NCI-H2196 (cell line): ENCODE measurements around the gene SERF2.
"Not testable (repeated sequence)": the region's sequence is repeated elsewhere in the genome, so short reads cannot be mapped to it uniquely, and the experiment has no call there.

ENCODE experiments used
- DNase-seq: peaks from one replicate; lab custom pipeline; 2025; ENCODE audit not compliant: unreplicated experiment; lab: John Stamatoyannopoulos, UW

SERF2 gene

GRCh38 chr15:43791993-43792760 lies at the start of gene SERF2:
Gene SERF2 (plus strand): TSS chr15:43792320. CDS start chr15:43792377, 57 bp downstream.
- DNase-seq, result peak; percentile 94

GRCh38 chr15:43746245-43746902 lies 45.7 kb upstream of the SERF2 start, which contains the start of gene PDIA3:
Gene PDIA3 (plus strand): TSS chr15:43746438. CDS start chr15:43746540, 102 bp downstream.
- DNase-seq, result peak; percentile 79

GRCh38 chr15:43746903-43747309 lies 45.2 kb upstream of the SERF2 start:
- DNase-seq, result not testable (repeated sequence)

GRCh38 chr15:43748376-43748775 lies 43.7 kb upstream of the SERF2 start:
- DNase-seq, result no peak

GRCh38 chr15:43749690-43750345 lies 42.3 kb upstream of the SERF2 start:
- no peak for DNase-seq

- DNase-seq, result no peak
These were observed 40.2 kb upstream of the SERF2 start for GRCh38 chr15:43751885-43752284.

GRCh38 chr15:43762824-43763223 lies 29.3 kb upstream of the SERF2 start:
- DNase-seq, result no peak

GRCh38 chr15:43763819-43764446 lies 28.2 kb upstream of the SERF2 start:
- no peak for DNase-seq

GRCh38 chr15:43769584-43770228 lies 22.4 kb upstream of the SERF2 start:
- DNase-seq, result peak; percentile 29

- no peak for DNase-seq
These were observed 20.3 kb upstream of the SERF2 start for GRCh38 chr15:43771816-43772215.

- no peak for DNase-seq
These were observed 19.5 kb upstream of the SERF2 start for GRCh38 chr15:43772624-43773023.

GRCh38 chr15:43774062-43774461 lies 18.1 kb upstream of the SERF2 start:
- DNase-seq, result no peak

- peak; percentile 61 for DNase-seq
These were observed 16.6 kb upstream of the SERF2 start for GRCh38 chr15:43775411-43775965.

GRCh38 chr15:43776101-43776717 lies 15.9 kb upstream of the SERF2 start:
- DNase-seq, result peak; percentile 5

- peak; percentile 69 for DNase-seq
These were observed 15.3 kb upstream of the SERF2 start, which contains the start of gene ELL3 for GRCh38 chr15:43776718-43777266. Gene ELL3 (minus strand): TSS chr15:43776966. CDS start chr15:43776901, 65 bp downstream.

GRCh38 chr15:43777267-43777914 lies 14.7 kb upstream of the SERF2 start:
- peak; percentile 76 for DNase-seq

- no peak for DNase-seq
These were observed 13.1 kb upstream of the SERF2 start for GRCh38 chr15:43779016-43779415.

- DNase-seq, result no peak
These were observed 2.7 kb upstream of the SERF2 start for GRCh38 chr15:43789409-43789808.
